ENCODE results near the gene CUL2. TPM values are rescaled to one million over a fixed set of nuclear protein-coding genes. Genes with fewer than 3 reads are reported as not detected.

Gene CUL2
- total RNA-seq, 1 experiment from 2014 or later: 30.7 TPM

DNA sequence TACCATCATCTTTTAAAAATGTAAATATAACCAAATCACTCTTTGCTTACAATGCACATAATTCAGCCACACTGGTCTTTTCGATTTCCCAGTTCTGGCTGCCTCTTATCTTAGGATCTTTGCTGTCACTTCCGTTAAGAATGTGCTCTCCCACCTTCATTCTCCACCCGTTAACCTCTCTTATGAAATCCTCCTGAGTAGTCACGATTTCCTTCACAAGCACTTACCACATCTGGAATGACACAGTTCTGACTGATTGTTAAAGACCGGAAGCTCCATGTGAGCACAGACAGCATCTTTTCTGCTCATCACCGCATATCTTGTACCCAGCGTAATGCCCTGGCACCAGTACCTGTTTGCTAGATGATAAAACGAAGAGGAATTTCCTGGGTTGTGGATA is 84.3 kb downstream of the CUL2 start:
- ChIA-PET POLR2A (interaction anchor here (0.7 to 3.4 kb wide), 5 partner anchors 10 to 339 kb away, joined by 3 to 14 read pairs (median 5); partner anchors contain the start of gene CUL2), CTCF (interaction anchor here (0.6 kb wide), 2 partner anchors 20 to 727 kb away, joined by 3 read pairs; no protein-coding TSS in a partner anchor)
- peaks cover 13% of the 10 kb centered on the region for H3K4me1 Mint-ChIP-seq (ENCODE audit: insufficient read depth, unreplicated experiment)
- peak overlapping the region; percentile 29 for H3K27ac Mint-ChIP-seq (ENCODE audit: low read depth, unreplicated experiment)
- no peaks in the 10 kb centered on the region for H3K27me3 Mint-ChIP-seq (ENCODE audit: insufficient read depth, unreplicated experiment)
- no TSS peak for BruUV-seq (replicated peaks)
- intact Hi-C loops (cut with micrococcal nuclease): loop anchor here (5.0 kb wide), 1 partner anchor 86 kb away; the partner anchor contains the start of gene CUL2
- peaks cover 15% of the 10 kb centered on the region for H3K36me3 Mint-ChIP-seq (ENCODE audit: insufficient read depth, unreplicated experiment)
- H3K4me3 Mint-ChIP-seq (ENCODE audit: unreplicated experiment): no peak overlapping the region
- TF ChIP-seq, protein P1, sequence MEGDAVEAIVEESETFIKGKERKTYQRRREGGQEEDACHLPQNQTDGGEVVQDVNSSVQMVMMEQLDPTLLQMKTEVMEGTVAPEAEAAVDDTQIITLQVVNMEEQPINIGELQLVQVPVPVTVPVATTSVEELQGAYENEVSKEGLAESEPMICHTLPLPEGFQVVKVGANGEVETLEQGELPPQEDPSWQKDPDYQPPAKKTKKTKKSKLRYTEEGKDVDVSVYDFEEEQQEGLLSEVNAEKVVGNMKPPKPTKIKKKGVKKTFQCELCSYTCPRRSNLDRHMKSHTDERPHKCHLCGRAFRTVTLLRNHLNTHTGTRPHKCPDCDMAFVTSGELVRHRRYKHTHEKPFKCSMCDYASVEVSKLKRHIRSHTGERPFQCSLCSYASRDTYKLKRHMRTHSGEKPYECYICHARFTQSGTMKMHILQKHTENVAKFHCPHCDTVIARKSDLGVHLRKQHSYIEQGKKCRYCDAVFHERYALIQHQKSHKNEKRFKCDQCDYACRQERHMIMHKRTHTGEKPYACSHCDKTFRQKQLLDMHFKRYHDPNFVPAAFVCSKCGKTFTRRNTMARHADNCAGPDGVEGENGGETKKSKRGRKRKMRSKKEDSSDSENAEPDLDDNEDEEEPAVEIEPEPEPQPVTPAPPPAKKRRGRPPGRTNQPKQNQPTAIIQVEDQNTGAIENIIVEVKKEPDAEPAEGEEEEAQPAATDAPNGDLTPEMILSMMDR (IDR thresholded peaks at IDR 0.05; ENCODE audit: unreplicated experiment): no peak
- DNase-seq (ENCODE audit: unreplicated experiment): peak; percentile 98
- no peaks in the 10 kb centered on the region for H3K9me3 Mint-ChIP-seq (ENCODE audit: unreplicated experiment)

DNA sequence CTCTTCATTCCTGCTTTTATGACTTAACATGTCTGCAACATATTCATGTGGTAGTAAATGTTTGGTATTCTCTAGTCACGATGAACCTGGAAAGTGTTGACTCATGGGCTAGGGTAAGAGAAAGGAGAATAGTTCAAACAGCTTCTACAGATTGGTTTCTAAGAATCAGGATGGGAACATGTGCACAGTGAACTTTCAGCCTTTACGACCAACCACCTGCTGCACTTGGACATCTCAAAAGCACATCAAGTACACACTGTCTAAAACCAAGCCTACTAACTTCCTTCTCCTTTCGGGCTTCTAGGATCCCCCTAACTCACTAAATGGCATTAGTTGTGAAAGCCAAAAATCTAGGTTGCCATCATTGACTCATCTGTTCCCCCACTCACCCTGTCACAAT is 85.5 kb downstream of the CUL2 start:
- peaks cover 10% of the 10 kb centered on the region for H3K36me3 Mint-ChIP-seq (ENCODE audit: insufficient read depth, unreplicated experiment)
- H3K9me3 Mint-ChIP-seq (ENCODE audit: unreplicated experiment): no peaks in the 10 kb centered on the region
- no peaks in the 10 kb centered on the region for H3K27me3 Mint-ChIP-seq (ENCODE audit: insufficient read depth, unreplicated experiment)
- no peak overlapping the region for H3K4me3 Mint-ChIP-seq (ENCODE audit: unreplicated experiment)
- POLR2A ChIA-PET: interaction anchor here (0.6 to 3.4 kb wide), 4 partner anchors 9 to 1215 kb away, joined by 3 to 14 read pairs (median 4); partner anchors contain the start of gene CUL2
- peak overlapping the region; percentile 29 for H3K27ac Mint-ChIP-seq (ENCODE audit: low read depth, unreplicated experiment)
- no peak for DNase-seq (ENCODE audit: unreplicated experiment)
- TF ChIP-seq, protein P1 (IDR thresholded peaks at IDR 0.05; ENCODE audit: unreplicated experiment): no peak
- CTCF ChIA-PET: interaction anchor here (0.6 to 2.5 kb wide), 3 partner anchors 10 to 108 kb away, joined by 3 to 24 read pairs (median 5); no protein-coding TSS in a partner anchor
- intact Hi-C loops (cut with micrococcal nuclease): loop anchor here (5.0 kb wide), 1 partner anchor 88 kb away; the partner anchor contains the start of gene CUL2
- H3K4me1 Mint-ChIP-seq (ENCODE audit: insufficient read depth, unreplicated experiment): peaks cover 13% of the 10 kb centered on the region
- BruUV-seq (replicated peaks): no TSS peak

DNA sequence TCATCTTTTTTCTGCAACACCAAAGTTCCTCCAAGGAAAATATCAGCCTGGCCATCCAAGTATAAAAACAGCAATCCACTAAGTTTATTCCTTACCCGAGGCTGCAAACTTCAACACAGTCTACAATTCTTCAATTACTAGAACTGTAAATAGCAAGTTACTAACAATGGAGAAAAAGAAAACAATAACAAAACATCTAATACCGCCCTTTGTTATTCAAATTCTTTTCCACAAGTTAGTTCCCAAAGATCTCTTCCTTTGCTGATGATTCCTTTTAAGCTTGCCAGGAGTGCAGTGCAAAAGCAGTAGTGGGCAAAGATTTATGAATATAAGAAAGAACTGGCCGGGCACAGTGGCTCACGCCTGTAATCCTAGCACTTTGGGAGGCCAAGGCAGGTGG is 86.2 kb downstream of the CUL2 start:
- CTCF ChIA-PET: interaction anchor here (0.6 to 2.5 kb wide), 4 partner anchors 9 to 109 kb away, joined by 3 to 24 read pairs (median 4); no protein-coding TSS in a partner anchor
- H3K36me3 Mint-ChIP-seq (ENCODE audit: insufficient read depth, unreplicated experiment): peaks cover 6% of the 10 kb centered on the region
- TF ChIP-seq, protein P1 (IDR thresholded peaks at IDR 0.05; ENCODE audit: unreplicated experiment): no peak
- BruUV-seq (replicated peaks): no TSS peak
- no peaks in the 10 kb centered on the region for H3K27me3 Mint-ChIP-seq (ENCODE audit: insufficient read depth, unreplicated experiment)
- intact Hi-C loops (cut with micrococcal nuclease): no loop called here
- no peak overlapping the region for H3K27ac Mint-ChIP-seq (ENCODE audit: low read depth, unreplicated experiment)
- no peaks in the 10 kb centered on the region for H3K9me3 Mint-ChIP-seq (ENCODE audit: unreplicated experiment)
- POLR2A ChIA-PET: interaction anchor here (0.6 to 3.4 kb wide), 4 partner anchors 8 to 1216 kb away, joined by 3 to 14 read pairs (median 3); no protein-coding TSS in a partner anchor
- H3K4me1 Mint-ChIP-seq (ENCODE audit: insufficient read depth, unreplicated experiment): peaks cover 13% of the 10 kb centered on the region
- DNase-seq (ENCODE audit: unreplicated experiment): no peak
- no peak overlapping the region for H3K4me3 Mint-ChIP-seq (ENCODE audit: unreplicated experiment)

DNA sequence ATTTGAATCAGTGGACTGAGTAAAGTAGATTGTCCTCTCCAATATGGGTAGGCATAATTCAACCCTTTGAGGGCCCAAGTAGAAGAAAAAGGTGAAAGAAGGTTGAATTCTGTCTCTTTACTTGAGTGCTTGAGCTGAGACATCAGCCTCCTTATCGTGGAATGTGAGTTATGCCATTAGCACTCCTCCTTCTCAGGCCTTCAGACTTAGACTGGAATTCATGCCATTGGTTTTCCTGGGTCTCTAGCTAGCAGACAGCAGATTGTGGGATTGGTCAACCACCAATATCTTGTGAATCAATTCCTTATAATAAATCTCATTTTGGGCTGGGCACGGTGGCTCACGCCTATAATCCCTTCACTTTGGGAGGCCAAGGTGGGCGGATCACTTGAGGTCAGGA is 89.2 kb downstream of the CUL2 start:
- no TSS peak for BruUV-seq (replicated peaks)
- no peak overlapping the region for H3K27ac Mint-ChIP-seq (ENCODE audit: low read depth, unreplicated experiment)
- peaks cover 10% of the 10 kb centered on the region for H3K4me1 Mint-ChIP-seq (ENCODE audit: insufficient read depth, unreplicated experiment)
- intact Hi-C loops (cut with micrococcal nuclease): no loop called here
- no peak overlapping the region for H3K4me3 Mint-ChIP-seq (ENCODE audit: unreplicated experiment)
- no peaks in the 10 kb centered on the region for H3K36me3 Mint-ChIP-seq (ENCODE audit: insufficient read depth, unreplicated experiment)
- ChIA-PET CTCF (no interaction called here), POLR2A (no interaction called here)
- TF ChIP-seq, protein P1 (IDR thresholded peaks at IDR 0.05; ENCODE audit: unreplicated experiment): no peak
- H3K9me3 Mint-ChIP-seq (ENCODE audit: unreplicated experiment): no peaks in the 10 kb centered on the region
- no peak for DNase-seq (ENCODE audit: unreplicated experiment)
- H3K27me3 Mint-ChIP-seq (ENCODE audit: insufficient read depth, unreplicated experiment): no peaks in the 10 kb centered on the region
